GM21528 (cell line): ENCODE data around the gene ADCY1.

Experiments
- ATAC-seq: cut with Tn5 transposase; IDR thresholded peaks from one replicate; pipeline ENCODE4 v1.9.1; 2021; ENCODE audit warnings: mild to moderate bottlenecking, moderate library complexity; ENCODE audit not compliant: unreplicated experiment, low FRiP score

The ADCY1 gene

DNA sequence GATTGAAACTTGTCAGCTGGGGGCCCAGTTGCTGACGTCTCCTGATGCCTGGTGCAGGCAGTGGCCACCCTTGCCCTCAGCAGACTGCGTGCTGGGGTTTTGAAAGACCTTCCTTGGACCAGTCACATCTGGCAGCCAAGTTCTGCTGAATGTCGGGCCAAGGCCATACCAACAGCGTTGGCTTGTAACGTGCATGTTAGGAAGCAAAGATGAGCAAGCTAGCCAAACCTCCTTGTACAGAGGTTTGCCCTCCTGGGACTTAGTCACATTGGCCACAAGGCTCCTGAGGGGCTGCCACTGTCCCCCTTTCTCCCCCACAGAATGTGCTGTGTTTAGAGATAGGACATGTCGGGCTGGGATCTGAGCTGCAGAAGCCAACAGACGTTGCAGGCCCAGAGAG, 49.0 kb downstream of the ADCY1 start:
- ATAC-seq, result no peak

DNA sequence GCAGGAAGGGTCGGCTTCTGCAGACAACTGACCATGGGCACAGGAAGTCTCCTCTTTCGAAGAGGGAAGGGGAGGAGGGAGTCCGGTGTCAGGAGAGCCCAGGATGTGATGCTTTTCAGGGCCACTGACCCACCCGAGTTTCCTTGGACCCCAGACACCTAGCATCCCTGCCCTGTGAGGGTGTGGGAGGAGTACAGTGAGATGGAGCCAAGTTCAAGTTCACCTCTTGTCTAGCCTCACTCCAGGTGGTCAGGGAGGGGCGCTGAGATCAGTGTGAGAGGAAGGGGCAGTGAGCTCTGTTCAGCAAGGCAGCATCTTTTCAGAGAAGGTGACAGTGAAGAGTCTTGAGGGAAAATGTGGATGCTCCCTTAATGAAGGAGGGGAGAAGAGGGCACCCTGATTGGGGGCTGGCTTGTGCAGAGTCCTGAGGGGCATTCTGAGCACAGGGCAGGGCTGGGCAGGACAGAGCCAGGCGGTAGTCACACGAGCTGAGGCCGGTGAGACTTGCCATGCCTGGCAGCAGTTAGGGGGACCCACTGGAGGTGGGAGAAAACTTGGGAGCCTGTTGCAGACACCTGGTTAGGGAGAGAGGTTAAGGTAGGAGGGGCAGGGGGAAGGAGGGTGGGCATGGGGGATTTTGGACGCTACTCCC, 49.7 kb downstream of the ADCY1 start:
- no peak for ATAC-seq

DNA sequence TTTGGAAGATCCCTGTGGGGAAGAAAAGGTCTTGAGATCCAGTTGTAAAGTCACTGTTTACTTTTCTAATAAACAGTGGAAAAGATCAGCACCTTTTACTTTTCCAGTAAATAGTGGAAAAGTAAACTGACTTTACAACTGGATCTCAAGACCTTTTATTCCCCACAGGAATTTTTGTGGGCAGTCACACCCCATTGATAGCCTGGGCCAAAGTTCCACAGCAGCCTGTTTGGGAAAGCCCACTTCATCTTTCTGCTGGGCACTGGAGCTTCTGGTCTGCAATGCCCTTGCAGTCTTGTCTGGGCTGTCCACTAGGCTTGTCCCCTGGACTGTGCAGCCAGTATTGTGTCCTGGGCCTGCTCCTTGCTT, 50.2 kb downstream of the ADCY1 start:
- no peak for ATAC-seq

DNA sequence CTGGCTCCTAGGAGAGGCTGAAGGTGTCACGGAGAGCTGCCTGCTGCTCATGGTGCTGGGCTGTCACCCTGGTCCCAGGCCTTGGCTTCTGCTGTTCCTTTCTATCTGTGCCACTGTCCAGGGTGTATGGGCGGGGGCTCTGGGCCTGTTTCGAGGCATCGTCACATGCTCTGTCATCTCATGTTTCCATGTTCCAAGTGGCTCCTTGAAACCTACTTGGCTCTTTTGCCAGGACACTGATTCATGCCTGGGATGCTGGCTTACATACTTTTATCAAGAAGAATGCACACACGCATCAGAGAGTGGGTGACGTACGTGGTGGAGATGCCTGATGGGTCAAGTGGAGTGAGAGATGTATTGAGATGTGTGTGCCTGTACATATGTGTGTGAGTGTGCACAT, 50.9 kb downstream of the ADCY1 start:
- no peak for ATAC-seq

DNA sequence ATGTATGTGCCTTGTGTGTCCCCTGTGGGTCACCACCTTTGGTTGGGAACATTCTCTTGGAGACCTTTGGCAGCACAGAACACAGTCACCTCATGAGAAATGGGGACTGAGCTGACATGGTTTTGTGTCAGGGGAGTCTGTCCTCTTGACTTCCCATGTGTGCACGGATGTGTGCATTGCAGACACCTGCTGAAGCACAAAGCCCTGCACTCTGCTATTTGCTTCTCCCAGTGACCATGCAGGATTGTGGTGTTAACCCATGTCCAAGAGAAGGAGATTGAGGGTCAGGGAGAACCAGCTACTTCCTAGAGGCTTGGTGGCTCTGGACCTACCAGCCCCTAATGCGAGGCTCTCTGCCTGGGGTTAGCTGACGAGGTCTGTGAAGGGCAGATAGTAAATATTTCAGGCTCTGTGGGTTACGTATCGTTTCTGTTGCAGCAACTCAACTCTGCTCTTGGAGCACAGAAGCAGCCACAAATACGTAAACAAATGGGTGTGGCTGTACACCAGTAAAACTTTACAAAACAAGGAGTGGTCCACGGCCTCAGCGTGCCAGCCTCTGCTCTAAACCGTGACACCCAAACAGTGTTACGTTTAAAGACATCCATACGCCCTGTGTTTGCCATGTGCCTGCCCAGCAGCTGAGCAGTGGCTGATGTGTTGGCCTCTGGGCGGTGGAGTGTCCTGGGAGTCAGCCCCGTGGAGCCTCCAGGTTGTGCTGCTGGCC, 51.7 kb downstream of the ADCY1 start:
- no peak for ATAC-seq

DNA sequence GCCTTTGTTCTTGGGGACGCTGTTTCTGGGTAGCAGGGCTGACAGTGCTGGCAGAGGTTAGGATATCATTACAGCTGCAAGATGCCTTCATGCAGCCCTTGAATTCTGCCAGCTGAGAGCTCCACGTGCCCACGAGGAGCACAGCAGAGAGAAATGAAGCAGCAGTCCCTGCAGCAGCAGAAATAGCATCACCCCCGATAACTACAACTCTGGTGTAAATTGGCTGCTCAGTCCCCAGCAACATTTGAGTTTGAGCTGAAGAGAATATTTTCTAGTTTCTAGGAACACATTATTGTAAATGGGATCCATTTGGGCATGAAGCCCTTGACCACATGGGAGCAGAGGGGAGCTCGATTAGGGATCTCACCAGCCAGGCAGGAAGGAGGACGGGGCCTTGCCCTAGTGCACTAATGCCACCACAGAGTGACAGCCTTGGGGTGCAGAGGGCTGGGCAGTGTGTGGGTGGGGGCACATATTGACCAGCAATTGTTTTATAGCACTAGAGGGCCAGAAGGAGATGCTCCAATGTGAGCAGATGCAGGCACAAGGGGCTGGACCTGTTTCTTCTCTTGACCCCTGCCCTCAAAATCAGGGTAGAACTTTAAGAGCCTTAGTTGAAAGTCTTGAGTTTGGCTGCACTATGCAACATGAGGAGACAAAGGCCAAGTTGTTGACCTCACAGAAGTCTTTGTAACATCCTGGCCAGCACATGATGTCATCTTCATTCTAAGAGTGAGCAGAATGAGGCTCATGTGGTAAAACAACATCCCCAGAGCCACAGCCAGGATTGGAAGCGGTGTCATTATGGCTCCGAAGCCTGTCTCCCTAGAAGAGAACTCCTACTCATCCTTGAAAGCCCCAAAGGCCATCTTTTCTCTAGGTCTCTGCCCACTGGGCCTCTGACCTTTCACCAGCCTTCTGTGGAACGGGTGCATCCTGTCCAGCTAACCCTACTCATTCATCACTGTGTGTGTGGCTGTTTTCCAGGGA, 52.6 kb downstream of the ADCY1 start:
- no peak for ATAC-seq

DNA sequence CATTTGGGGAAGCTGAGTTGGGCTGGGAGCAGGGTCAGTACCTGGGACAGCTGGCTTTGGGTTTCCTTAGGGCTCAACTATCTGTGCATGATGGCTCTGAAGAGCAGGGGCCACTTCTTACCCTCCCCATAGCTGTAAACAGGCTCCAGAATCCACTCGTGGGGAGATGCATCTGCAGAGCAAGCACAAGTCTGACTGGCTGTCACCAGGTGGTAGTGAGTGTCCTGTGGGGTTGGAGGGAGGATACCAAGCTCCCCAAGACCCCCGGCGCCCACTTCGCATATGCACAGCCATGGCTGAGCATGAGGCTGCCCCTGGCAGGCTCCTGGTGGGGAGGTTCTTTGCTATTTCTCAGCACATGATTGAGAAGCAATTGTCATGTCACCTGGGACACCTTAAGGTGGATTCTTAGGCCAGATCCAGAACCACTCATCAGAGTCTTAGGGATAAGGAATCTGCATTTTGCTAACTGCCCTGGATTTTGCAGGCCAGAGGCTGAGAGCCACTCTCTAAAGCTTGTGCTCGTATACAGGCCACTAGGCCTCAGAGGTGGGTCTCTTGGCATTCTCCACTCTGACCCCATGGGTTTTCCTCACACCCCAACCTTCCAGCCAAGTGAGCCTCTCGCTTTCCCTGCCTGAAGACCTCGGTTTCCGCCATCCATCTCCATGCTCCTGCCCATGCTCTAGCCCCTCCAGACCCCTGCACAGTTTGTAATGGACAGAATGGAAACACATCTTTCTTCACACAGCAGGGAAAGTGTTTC, 53.7 kb downstream of the ADCY1 start:
- ATAC-seq, result no peak

DNA sequence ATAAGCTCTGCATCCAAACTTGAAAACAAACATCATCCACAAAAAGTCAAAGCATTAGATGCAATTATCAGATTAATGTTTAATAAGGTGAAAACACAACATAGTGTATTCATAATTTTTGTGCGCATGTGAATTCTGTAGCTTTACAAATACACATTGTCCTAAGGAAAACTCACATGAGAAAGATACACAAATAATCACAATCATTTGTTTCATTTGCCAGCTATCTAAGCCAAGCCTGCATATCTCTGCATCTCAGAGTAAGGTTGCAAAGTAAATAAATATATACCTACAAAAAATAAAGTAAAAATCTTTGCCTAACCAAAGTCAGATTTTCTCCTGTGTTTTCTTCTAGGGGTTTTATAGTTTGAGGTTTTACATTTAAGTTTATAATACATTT, 57.4 kb downstream of the ADCY1 start:
- no peak for ATAC-seq

DNA sequence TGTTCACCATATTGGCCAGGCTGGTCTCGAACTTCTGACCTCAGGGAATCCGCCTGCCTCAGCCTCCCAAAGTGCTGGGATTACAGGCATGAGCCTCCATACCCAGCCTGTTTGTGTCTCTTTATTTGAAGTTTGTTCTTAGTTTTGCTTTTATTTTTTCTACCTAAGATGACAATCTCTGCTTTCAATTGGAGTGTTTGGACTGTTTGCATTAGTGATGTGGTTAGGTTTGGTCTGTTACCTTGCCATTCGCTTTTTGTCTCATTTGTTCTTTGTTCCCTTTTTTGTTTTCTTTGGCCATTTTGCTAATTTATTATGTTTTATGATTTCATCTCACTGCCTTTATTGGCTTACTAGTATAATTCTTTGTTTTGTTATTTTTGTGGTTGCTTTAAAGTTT, 62.6 kb downstream of the ADCY1 start:
- no peak for ATAC-seq

DNA sequence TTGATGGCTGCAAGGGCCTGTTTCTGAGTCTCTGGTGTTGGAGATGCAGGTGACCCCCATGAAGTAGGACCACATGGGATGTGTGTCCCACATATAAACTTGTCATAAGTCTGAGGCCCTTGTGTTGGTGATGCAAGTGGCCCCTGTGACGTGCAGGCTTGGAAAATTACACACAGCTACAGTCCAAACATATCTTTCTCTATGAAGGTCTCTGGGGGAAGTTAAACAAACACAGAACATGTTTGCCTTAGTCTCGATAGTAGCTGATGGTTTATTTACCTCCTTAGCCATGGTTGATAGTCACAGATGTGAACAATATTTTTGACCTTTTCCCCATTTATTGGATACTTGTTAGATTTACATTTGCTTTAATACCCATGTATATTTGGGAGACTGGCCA, 64.7 kb downstream of the ADCY1 start:
- no peak for ATAC-seq

DNA sequence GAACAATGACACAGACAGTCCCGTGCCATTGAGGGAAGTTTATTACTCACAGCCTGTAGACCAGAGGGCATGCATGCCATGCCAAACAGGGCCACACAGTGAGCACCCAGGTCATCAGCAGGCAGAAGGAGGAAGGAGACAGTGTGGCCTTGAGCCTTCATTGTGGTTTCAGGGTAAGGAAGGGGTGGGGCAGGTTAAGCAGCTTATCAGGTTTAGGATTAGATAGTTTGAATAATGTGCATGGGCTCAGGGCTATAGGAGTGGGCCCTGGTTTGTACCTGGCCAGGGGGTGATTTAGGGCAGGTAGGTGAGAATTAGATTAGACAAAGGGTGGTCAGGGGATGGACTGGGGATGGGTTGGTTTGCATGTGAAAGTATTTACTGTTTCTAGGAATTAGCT, 67.9 kb downstream of the ADCY1 start:
- ATAC-seq, result no peak

DNA sequence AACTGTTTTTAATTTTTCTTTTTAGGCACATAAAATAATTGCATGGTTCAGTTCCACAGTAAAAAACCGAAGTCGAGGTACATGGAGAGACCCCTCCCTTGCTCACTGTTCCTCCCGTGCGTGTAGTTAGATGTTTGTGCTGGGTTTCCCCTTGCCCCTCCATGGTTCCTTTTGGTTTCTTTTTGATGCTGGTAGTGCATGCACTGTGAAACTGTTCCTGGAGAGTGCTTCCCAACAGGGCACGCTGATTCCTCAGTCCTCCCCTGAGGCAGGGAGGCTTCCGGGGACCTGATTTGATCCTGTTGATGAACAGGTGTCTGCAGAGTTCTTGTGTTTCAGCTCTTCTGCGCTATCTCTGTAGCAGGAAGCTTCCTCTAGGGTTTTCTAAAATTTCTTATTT, 69.5 kb downstream of the ADCY1 start:
- no peak for ATAC-seq

DNA sequence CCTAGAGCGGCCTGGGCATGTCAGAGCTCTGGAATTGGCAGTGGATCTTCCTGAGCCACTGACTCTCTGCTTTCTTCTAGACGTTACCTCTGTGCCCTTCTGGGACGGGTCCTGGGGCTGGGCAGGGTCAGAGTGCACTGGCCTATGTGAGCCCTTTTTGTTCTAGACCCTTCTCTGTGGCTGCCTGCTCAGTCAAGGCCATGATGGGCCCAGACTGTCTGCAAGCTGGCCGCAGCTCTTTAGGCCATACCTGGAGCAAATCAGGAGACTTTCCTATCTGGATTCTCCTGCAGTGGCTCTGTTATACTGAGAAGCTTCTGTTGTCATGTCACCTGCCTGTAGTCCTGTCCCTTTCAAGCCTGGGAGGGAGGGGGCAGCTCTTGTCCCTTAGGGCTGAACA, 70.1 kb downstream of the ADCY1 start:
- no peak for ATAC-seq

DNA sequence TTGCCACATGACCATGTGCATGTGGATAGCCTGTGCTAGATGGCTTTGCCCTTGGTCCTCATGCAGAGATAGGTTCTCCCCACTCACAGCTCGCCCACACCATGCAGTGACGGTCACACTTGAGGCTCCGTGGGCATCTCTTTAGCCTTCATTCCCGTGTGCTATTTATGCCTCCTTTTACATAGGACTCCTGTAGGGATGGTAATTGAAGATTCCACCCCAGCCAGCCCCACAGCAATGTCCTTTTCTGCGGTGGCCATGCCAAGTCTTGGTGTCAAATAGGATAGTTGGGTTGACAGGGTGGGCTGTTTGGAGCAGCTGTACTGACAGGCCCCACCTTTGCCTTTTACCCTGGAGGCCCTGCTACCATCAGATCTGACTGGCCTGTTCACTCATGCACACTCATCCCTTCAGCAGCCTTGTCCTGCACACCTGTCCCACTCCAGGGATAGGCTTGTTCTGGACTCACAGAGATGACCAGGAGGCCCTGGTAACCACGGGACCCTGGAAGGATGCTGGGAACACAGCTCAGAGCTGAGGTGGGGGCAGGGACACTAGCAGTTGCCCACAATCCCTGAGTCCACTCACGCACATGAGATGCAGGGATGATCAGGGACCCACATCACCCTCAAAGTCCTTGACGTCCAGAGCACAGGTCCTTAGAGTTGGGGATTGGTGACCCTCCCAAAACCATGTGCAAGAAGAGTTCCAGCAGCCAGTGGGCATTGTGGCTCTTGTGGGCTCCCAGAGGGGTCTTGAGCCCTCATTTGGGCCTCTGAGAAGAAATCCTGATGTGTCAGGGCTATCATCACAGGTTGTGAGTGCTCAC, 71.2 kb downstream of the ADCY1 start:
- no peak for ATAC-seq

DNA sequence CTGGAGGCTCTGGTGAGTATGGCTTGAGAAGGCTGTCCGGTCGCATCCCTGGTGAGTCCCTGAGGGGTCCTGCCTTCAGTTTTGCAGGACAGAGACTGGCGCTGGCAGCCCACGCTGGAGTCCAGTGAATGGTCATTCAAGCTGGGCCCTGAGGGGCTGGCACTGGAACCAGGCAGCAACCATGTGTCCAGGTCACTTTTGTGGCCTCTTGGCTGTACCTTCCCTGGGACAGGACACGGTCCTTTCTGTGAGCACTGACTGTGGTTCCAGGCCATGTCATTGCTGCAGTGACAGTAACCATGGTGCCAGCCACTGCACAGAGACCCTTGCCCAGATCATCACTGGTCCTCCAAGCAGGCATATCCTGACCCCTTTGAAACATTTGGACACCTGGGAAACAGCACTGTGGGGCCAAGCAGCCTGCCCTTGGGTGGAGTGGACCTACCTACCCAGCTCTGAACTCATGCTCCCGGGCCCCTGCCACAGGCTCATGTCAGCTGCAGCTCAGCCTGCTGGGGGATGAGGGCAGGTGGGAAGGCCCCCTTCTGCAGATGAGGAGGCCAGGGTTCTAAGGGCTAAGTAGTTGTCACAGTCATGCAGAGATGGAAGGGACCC, 72.1 kb downstream of the ADCY1 start:
- ATAC-seq, result no peak

DNA sequence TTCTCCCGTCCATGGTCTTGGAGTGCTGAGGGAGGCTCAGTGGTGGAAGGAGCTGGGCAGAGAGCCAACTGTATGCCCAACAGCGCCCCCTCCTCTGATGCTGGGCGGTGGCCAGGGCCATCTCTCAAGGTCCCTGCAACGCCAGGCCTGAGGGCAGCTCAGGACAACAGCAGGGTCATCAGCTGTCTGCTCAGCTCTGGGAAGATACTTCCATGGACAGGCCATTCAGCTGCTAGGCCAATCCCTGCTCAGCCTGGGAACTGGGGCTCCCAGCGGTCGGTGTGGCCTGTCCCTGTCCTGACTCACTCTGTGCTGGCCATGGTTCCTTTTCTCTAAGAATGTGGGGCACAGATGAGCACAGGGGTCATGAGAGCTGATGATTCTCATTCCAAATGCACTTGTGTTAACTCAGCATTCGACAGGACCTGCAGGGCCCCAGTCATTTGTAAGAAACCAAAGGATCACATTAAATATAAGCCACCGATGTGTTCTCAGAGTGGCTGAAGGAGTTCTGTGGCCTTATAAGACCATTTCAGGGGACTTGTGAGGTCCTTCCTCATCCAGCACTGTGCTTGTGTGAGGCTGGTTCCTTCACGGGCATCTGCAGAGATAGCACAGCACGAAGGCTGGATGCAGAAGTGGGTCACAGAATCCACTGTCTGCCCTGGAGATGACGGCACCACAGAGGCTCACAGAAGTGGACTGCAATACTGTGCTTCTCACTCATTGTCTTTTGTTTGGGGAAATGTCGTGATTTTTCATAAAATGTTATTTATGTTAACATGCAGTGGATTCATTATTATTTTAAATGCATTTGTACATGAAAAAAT, 73.0 kb downstream of the ADCY1 start:
- ATAC-seq, result no peak

DNA sequence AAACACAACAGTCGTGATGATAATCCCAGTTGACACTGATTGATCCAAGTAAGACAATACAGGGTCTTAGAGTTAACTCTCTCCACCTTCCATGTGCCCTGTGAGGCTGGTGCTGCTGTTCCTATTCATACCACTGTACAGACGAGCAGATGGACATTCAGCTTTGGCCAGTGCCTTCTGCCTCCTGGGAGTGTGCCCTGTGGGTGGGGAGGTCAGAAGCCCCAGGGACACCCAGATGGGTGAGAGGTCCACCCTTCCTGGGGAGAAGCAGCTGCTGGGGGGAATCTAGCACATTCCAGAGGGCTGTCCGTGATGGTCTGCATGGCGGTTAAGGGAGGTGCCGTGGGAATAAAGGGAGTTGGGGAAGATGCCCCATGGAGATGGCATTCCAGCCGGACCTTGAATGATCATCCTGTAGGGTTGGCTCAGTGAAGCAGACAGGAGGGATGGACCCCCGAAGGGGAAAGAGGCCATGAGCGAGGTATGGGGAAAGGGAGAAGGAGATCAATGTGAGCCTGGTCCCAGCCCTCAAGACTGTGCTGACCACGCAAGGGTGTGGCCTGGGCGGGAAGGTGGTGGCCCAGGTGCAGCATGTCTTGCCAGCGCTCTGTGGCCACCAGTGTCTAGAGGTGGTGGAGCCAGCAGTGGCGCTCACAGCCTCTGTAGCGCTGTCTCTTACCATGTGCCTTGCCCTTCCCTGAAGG, 74.0 kb downstream of the ADCY1 start:
- ATAC-seq, result no peak

DNA sequence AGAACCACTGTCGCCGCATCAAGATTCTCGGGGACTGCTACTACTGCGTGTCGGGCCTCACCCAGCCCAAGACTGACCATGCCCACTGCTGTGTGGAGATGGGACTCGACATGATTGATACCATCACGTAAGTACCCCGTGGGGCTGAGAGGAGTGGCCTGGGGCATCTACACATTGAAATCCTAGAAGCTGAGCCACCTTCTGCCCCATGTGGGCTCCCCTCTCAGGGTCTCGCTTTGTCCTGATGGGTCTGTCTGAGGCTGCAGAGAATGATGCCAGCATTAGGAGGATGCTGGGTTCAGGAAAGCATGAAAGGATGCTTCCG, 74.5 kb downstream of the ADCY1 start:
- no peak for ATAC-seq
